Activated T-helper 1 cell treated with anti-CD3 and anti-CD28 coated beads, Interleukin-12 subunit alpha, Interleukin-12 subunit beta, Interleukin-2, Interleukin-4 antibody, amounts not matched to agents 30 ng/mL and 10 ng/mL and 1 ng/mL, durations not matched to agents 14 hours and 24 hours and 36 hours (primary cell): ENCODE results near the gene PGC. TPM values are rescaled to one million over a fixed set of nuclear protein-coding genes. Genes with fewer than 3 reads are reported as not detected.

Source experiments
- DNase-seq: peaks from one replicate; pipeline ENCODE4 v3.0.0; 2021; ENCODE audit warnings: low spot score
- H3K27ac Mint-ChIP-seq: one replicate; pipeline ENCODE4 v1.8.0; 2021; ENCODE audit warnings: mild to moderate bottlenecking, mixed read lengths
- H3K27me3 Mint-ChIP-seq: one replicate; pipeline ENCODE4 v1.8.0; 2022; ENCODE audit warnings: mild to moderate bottlenecking, moderate library complexity, mixed read lengths; ENCODE audit not compliant: insufficient read depth
- H3K36me3 Mint-ChIP-seq: one replicate; pipeline ENCODE4 v1.8.0; 2021; ENCODE audit warnings: low read depth, mixed read lengths
- H3K4me1 Mint-ChIP-seq: one replicate; pipeline ENCODE4 v1.8.0; 2021; ENCODE audit warnings: low read depth, mixed read lengths
- H3K4me3 Mint-ChIP-seq: one replicate; pipeline ENCODE4 v1.8.0; 2021; ENCODE audit warnings: mild to moderate bottlenecking, moderate library complexity, mixed read lengths
- H3K9me3 Mint-ChIP-seq: one replicate; pipeline ENCODE4 v1.8.0; 2021; ENCODE audit warnings: mixed read lengths
- intact Hi-C: fragments of 100-400 bp; cut with micrococcal nuclease; formaldehyde crosslinking; loops from one replicate; pipeline ENCODE4 v1.15.1; 2024
- total RNA-seq: library from RNA; stranded (reverse); gene quantifications from 2 replicates; pipeline ENCODE4 v1.2.3, GENCODE V29; 2022

PGC gene
- total RNA-seq, 1 donor from 2014 or later: 0.60 TPM

DNA sequence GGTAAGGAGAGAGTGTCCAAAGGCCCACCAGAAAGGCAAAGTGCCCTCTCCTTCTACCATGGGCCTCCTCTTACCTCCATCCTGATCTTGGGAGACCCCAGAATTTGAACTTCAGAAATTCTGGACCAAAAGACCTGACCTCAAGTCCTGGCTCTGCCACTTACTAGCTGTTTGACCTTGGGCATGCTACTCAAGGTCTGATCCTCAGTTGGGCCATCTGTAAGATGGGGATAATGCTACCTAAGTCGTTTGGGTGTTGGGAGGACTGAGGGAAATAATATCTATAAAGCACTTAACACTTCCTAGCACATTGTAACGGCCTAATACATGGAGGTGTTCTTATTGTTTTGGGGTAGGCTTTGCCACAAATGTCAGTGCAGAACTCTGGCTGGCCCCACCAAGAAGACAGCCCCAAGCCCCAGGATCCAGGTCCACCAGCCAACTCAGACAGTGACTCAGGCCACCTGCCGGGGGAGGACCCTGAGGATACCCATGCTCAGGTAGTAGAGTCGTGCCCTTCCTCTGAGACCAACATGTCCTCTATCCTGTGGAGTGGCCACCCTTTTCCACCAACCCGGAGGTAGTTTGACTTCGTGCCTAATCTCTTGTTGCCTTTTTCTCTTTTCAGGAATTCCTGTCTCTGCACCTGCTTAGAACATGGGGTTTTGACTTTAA is 36.0 kb upstream of the PGC start:
- intact Hi-C loops: no loop called here
- no peak overlapping the region for H3K27ac Mint-ChIP-seq
- no peaks in the 10 kb centered on the region for H3K9me3 Mint-ChIP-seq
- peaks cover 15% of the 10 kb centered on the region for H3K4me1 Mint-ChIP-seq
- H3K27me3 Mint-ChIP-seq: peaks cover 18% of the 10 kb centered on the region
- DNase-seq: no peak
- no peak overlapping the region for H3K4me3 Mint-ChIP-seq
- H3K36me3 Mint-ChIP-seq: peaks cover 3% of the 10 kb centered on the region

DNA sequence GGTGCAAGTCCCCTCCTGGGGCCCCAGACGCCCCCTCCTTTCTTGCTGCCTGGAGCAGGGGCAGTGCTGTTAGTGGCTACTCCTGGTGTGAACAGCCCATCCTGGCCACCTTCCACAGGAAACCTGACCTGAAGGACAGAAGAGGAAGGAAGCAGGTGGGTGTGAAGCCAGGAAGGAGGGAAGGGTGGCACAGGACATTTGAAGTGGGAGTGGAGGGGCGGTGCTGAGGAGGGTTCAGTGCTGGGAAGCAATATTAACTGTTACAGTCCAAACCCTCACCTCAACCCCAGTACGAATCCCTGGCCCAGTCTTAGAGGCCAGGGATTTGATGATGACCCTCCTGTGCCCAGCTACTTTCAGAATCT is 34.2 kb upstream of the PGC start:
- Mint-ChIP-seq H3K4me1 (peaks cover 19% of the 10 kb centered on the region), H3K9me3 (no peaks in the 10 kb centered on the region), H3K27me3 (peaks cover 15% of the 10 kb centered on the region), H3K27ac (no peak overlapping the region), H3K36me3 (no peaks in the 10 kb centered on the region), H3K4me3 (peak overlapping the region; percentile 55)
- intact Hi-C loops: no loop called here
- DNase-seq: no peak

DNA sequence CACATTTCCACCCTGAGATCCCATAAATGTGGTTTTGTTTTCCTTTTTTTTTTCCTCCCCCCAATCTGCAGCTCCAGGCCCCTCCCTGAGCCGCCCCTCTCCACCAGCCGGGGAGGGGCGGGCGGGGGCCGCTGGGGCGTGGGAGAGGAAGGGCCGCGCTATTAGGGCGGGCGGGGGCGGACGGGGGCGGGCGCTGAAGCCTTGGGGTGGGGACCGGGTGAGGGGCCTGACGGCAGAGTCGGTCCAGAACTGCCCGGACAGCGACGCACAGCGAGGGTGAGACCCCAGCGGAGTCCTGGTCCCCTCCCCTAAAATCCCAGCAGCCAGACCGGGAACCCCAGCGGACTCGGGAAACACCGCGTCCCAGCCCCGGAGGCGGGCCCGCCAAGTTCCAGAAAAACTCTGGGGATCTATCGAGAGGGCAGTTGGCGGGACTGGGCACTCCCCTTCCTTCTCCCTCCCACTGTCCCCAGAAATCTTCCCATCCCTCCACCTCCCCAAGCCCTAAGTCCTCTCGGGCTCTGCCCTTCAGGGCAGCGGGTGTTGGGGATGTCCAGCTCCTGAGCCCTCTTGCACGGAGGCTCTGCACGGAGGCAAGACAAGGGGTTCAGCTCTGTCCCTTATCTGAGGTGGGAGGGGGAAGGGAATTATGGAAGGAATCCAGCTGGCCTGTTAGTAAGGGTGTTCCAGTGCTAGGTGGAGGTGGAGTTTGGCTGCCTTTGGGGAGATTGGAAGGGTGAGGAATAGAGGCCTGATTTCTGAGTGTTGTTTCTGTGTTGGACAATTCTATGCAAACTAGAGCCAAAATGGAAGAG is 33.6 kb upstream of the PGC start, which contains the start of gene PRICKLE4:
PRICKLE4 (plus strand) TSS at position 232 of the 815 bp plus-strand sequence. CDS start 2,692 bp downstream, outside the sequence.
- H3K4me1 Mint-ChIP-seq: peaks cover 19% of the 10 kb centered on the region
- peak within 1 kb of the TSS; percentile 63 for H3K27ac Mint-ChIP-seq
- H3K36me3 Mint-ChIP-seq: no peaks in the 10 kb centered on the region
- peak within 1 kb of the TSS; percentile 81 for H3K4me3 Mint-ChIP-seq
- intact Hi-C loops: loop anchor here (1.0 kb wide), 8 partner anchors 45 to 434 kb away; partner anchors contain the start of genes BYSL, CCND3, MED20 and TAF8
- no peak for DNase-seq
- no peaks in the 10 kb centered on the region for H3K9me3 Mint-ChIP-seq
- peaks cover 14% of the 10 kb centered on the region for H3K27me3 Mint-ChIP-seq

DNA sequence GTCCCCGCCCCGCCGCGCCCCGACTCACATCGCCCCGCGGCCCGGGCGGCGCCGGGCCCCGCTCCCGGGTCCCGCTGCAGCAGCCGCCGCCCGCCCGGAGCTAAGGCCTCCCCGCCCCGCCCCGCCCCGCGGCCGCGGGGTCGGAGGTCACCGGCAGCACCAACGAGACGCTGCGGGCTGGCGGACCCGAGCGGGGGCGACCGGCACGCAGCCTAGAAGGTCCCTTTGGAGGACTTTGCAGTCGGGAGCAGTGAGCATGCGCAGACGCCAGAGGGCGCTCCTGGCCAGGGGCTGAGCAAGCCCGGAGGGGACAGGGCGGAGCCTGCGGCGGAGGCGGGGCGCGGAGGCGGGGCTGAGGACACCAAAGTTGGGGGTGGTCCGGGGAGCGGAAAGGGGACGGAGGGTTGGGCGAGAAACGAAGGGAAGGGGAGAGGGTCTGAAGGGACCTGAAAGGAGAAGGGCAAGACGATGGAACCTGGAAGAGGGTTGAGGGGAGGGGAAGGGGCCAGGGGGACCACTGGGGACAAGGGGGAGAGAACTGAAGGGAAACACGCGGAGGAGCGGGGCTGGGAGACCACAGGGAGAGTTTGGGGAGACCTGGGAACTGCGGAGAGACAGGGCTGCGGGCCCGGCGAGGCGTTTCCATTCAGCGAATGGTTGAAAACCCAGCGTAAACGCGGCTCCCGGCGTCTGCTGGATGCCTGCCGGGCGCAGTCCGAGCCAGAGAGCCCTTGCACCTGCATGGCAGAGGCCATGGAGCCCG is 32.8 kb upstream of the PGC start, which contains the start of gene FRS3:
FRS3 (minus strand) TSS at position 113 of the 763 bp plus-strand sequence. CDS start 2,913 bp downstream, outside the sequence.
- no peaks in the 10 kb centered on the region for H3K36me3 Mint-ChIP-seq
- H3K4me3 Mint-ChIP-seq: peak within 1 kb of the TSS; percentile 94
- peak; percentile 99 for DNase-seq
- H3K4me1 Mint-ChIP-seq: peaks cover 19% of the 10 kb centered on the region
- peaks cover 14% of the 10 kb centered on the region for H3K27me3 Mint-ChIP-seq
- intact Hi-C loops: loop anchor here (1.0 kb wide), 9 partner anchors 7 to 434 kb away; partner anchors contain the start of genes BYSL, CCND3, MED20 and TAF8
- no peaks in the 10 kb centered on the region for H3K9me3 Mint-ChIP-seq
- H3K27ac Mint-ChIP-seq: peak within 1 kb of the TSS; percentile 83

DNA sequence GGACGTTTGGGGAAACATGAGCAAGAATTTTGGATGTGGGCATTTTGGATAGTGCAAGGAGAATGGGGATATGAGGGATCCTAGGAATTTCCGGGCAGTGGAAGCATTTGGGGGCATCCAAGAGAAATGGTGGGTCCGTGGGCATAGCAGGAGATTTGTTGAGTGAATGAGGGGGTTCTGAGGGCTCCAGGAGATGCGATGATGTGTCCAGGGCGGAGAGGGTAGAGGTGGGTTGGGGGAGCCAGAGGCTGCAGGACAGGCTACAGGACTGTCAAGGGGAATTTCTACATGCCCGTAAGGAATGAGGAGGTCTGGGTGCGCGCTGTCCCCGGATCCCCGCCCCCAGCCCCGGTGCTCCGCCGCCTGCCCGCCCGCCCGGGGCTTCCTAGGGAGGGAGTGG is 32.1 kb upstream of the PGC start:
- Mint-ChIP-seq H3K36me3 (peaks cover 2% of the 10 kb centered on the region), H3K9me3 (no peaks in the 10 kb centered on the region), H3K4me1 (peaks cover 19% of the 10 kb centered on the region), H3K4me3 (peak overlapping the region; percentile 94), H3K27me3 (peaks cover 13% of the 10 kb centered on the region), H3K27ac (peak overlapping the region; percentile 83)
- intact Hi-C loops: loop anchor here (1.0 kb wide), 1 partner anchor 8 kb away; the partner anchor contains the start of gene TOMM6
- DNase-seq: no peak

DNA sequence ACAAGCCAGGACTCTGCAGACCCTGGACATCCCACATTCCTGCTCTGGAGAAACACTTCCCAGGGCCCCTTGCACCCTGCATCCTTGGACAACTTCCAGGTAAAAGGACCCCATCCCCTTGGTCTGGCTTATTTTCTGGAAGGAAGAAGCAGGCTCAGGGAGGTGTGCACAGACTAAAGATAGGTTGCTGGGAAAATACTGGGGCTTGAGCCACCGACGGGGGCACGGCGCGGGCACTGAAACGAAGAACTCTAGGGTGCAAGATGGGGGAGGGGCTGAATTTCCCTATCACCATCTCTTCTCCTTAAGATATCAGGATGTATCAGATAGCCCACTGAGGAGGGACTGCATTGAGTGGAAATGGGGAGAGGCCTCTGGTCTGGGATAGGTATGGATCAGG is 31.7 kb upstream of the PGC start:
- H3K4me1 Mint-ChIP-seq: peaks cover 19% of the 10 kb centered on the region
- intact Hi-C loops: loop anchor here (1.0 kb wide), 1 partner anchor 8 kb away; the partner anchor contains the start of gene TOMM6
- H3K27ac Mint-ChIP-seq: peak overlapping the region; percentile 83
- no peaks in the 10 kb centered on the region for H3K9me3 Mint-ChIP-seq
- H3K27me3 Mint-ChIP-seq: peaks cover 10% of the 10 kb centered on the region
- no peak for DNase-seq
- H3K4me3 Mint-ChIP-seq: peak overlapping the region; percentile 94
- peaks cover 6% of the 10 kb centered on the region for H3K36me3 Mint-ChIP-seq

DNA sequence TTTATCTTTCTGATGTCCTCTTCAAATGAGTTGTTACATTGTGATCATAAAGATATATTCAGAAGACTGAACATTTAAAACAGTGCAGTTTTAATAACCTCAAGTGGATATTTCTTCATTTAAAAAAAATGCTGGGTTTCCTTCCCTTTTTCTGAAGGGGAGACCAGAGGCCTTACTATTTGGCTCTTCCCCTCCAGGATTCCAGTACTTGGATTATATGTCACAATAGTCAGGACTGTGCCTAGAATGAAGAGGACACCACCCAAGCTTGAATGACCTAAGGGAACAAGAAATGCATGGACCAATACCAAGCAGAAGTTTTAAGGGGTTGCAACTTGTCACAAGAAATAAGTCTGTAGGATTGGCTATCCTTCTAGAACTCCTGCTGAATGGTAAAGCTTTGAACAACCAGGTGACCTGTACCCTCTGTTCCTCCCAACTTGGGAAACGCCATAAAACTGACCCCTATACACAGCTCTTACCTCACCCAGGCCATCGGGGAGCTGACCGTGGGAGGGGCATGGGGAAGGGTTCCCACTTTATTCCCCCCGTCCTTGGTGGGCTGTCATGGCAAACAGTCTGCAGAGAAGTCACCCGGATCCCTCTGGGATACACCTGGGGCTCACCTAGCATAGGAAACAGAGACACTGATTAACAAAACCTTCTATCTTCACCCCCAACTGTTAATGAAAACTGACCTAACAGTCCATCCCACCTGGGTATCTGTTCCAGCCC is 30.5 kb upstream of the PGC start:
- Mint-ChIP-seq H3K4me1 (peaks cover 19% of the 10 kb centered on the region), H3K27ac (no peak overlapping the region), H3K9me3 (no peaks in the 10 kb centered on the region), H3K27me3 (peaks cover 6% of the 10 kb centered on the region), H3K4me3 (peak overlapping the region; percentile 94), H3K36me3 (peaks cover 6% of the 10 kb centered on the region)
- DNase-seq: no peak
- intact Hi-C loops: loop anchor here (2.0 kb wide), 1 partner anchor 95 kb away; no protein-coding TSS in a partner anchor

DNA sequence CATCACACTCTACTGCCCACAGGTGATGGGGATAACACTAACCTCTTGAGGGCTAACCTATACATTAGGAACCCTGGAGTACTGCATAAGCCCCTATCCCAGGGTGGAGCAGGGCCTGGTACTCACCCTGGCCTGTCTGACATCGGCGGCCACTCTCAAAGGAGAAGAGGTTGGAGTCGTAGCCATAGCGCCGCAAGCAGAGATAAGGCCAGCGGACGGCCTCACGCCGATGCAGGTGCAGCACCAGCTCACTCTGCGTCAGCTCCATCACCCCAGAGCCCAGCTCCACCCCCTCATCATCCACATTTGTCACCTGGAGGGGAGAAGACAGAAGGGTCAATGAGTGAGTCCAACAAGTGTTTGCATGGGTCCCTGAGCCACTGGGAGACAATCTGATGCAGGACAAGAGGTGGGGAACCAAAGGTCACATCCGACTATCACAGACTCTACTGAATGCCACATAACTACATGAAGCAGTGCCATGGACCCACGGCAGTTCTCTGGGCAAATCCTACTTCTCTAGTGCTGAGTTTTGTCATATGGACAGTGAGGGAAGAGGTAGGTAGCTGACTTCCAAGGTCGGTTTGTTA is 28.2 kb upstream of the PGC start:
- H3K4me1 Mint-ChIP-seq: peaks cover 12% of the 10 kb centered on the region
- intact Hi-C loops: no loop called here
- no peaks in the 10 kb centered on the region for H3K27me3 Mint-ChIP-seq
- no peak overlapping the region for H3K4me3 Mint-ChIP-seq
- no peak overlapping the region for H3K27ac Mint-ChIP-seq
- no peaks in the 10 kb centered on the region for H3K9me3 Mint-ChIP-seq
- peaks cover 6% of the 10 kb centered on the region for H3K36me3 Mint-ChIP-seq
- no peak for DNase-seq

DNA sequence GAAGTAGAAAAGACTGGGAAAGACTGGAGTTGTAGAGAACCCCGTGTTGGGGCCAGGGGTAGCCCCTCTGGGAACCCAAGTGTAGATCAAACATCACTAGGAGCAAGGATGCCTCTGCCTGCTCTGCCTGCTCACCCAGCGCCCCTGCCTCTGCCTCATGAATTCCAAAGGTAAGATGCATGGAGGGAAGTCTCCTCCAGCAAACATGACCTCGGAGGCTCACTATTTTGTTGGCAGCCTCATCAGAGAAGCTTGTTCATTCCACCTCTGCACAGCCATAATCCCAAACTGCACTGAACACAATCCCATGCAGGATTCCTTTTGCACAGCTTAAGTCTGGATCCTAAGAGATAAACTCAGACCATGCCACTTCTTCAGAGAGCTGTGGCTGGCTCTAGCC is 27.6 kb upstream of the PGC start:
- no peak overlapping the region for H3K4me3 Mint-ChIP-seq
- no peak for DNase-seq
- H3K27ac Mint-ChIP-seq: no peak overlapping the region
- intact Hi-C loops: no loop called here
- H3K9me3 Mint-ChIP-seq: no peaks in the 10 kb centered on the region
- H3K4me1 Mint-ChIP-seq: peaks cover 12% of the 10 kb centered on the region
- peaks cover 6% of the 10 kb centered on the region for H3K36me3 Mint-ChIP-seq
- no peaks in the 10 kb centered on the region for H3K27me3 Mint-ChIP-seq

DNA sequence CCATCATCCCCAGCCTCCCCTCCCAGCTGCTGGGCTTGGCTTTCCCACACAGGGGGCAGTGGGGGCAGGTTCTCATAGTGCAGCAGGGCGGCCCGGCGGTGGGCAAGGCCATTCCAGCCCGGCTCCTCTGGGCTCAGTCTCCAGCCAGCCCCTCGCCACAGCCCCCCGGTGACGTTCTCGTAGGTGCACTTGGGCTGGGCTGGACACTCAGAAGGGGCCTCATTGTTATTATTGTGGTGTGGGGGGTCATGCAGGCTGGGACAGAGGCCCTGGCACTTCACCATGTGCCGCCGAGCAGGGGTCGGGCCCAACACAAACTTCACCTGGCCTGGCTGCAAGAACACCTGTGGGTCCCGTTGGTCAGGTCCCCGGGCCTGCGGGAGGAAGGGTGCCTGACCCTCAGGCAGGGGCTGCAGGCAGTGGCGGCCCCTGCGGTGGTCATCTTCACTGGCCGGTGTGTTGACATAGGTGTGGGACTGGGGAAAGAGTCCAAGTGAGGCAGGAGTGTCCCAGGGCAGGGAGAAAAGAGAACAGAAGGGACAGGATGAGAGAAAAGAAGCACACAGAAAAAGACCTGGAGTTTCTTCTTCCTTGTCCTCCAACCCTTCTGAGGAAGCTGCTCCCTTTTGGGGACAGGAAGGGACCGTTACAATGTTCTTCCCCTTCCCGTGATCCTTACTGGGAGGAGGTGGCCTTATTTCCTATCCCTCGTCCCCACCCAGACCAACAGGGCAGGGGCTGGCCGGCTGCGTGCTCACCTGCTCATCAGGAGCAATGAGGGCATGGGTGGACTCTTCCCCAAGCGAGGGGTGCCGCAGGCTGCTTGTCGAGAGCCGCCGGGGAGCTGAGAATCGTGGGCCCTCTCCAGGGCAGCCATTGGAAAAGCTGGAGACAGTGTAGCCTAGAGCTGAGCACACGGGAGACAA is 24.1 kb upstream of the PGC start:
- H3K9me3 Mint-ChIP-seq: no peaks in the 10 kb centered on the region
- no peak overlapping the region for H3K27ac Mint-ChIP-seq
- H3K27me3 Mint-ChIP-seq: no peaks in the 10 kb centered on the region
- peaks cover 12% of the 10 kb centered on the region for H3K4me1 Mint-ChIP-seq
- peaks cover 6% of the 10 kb centered on the region for H3K36me3 Mint-ChIP-seq
- H3K4me3 Mint-ChIP-seq: no peak overlapping the region
- intact Hi-C loops: no loop called here
- no peak for DNase-seq
